Neural cell (in vitro differentiated cells): ENCODE measurements around the gene GCNA. TPM values are rescaled to one million over a fixed set of nuclear protein-coding genes. Genes with fewer than 3 reads are reported as not detected.

Experiments used
- H2AFZ ChIP-seq: fragments of 200-600, 300-800 bp; sonication (generic), shearing (Covaris generic); 2 replicates; pipeline ENCODE4 v1.6.0; 2014; ENCODE audit warnings: low read depth, mild to moderate bottlenecking, antibody characterized with exemption, low read length, moderate library complexity
- H3F3A ChIP-seq: fragments of 200-600 bp; shearing (Covaris generic); 2 replicates; pipeline ENCODE4 v1.6.1; 2016; ENCODE audit warnings: mild to moderate bottlenecking, moderate library complexity, mixed read lengths, antibody characterized with exemption, low read length; ENCODE audit not compliant: insufficient read depth, poor library complexity, severe bottlenecking
- H3K27ac ChIP-seq: fragments of 200-600, 300-800 bp; sonication (generic), shearing (Covaris generic); 2 replicates; pipeline ENCODE4 v1.5.1; 2014; ENCODE audit warnings: mild to moderate bottlenecking, low read length, moderate library complexity
- H3K27me3 ChIP-seq: fragments of 300-800, 200-600 bp; sonication (generic), shearing (Covaris generic); 2 replicates; pipeline ENCODE4 v1.6.0; 2014; ENCODE audit warnings: mild to moderate bottlenecking, low read depth, low read length, moderate library complexity; ENCODE audit not compliant: insufficient read depth
- H3K36me3 ChIP-seq: fragments of 300-800, 200-600 bp; sonication (generic), shearing (Covaris generic); 2 replicates; pipeline ENCODE4 v1.5.1; 2014; ENCODE audit warnings: mild to moderate bottlenecking, antibody characterized with exemption, low read length, moderate library complexity; ENCODE audit not compliant: insufficient read depth
- H3K4me2 ChIP-seq: fragments of 300-800, 200-600 bp; sonication (generic), shearing (Covaris generic); 2 replicates; pipeline ENCODE4 v1.6.0; 2014; ENCODE audit warnings: mild to moderate bottlenecking, low read length
- H3K4me3 ChIP-seq: fragments of 300-800, 200-600 bp; sonication (generic), shearing (Covaris generic); 2 replicates; pipeline ENCODE4 v1.5.1; 2014; ENCODE audit warnings: mild to moderate bottlenecking, low read length, moderate library complexity
- H3K79me2 ChIP-seq: fragments of 200-600 bp; shearing (Covaris generic); replicated peaks from 2 replicates; pipeline ENCODE4 v1.6.0; 2014; ENCODE audit warnings: mild to moderate bottlenecking, low read length, moderate library complexity; ENCODE audit not compliant: insufficient read depth
- H3K9ac ChIP-seq: fragments of 300-800, 200-600 bp; sonication (generic), shearing (Covaris generic); 2 replicates; pipeline ENCODE4 v1.6.1; 2016; ENCODE audit warnings: mild to moderate bottlenecking, low read length, mixed read lengths
- H3K9me2 ChIP-seq: fragments of 200-600 bp; shearing (Covaris generic); 2 replicates; pipeline ENCODE4 v1.6.1; 2016; ENCODE audit warnings: mild to moderate bottlenecking, low read length, mixed read lengths; ENCODE audit not compliant: insufficient read depth
- H3K9me3 ChIP-seq: fragments of 200-600, 300-800 bp; sonication (generic), shearing (Covaris generic); 2 replicates; pipeline ENCODE4 v1.6.1; 2016; ENCODE audit warnings: mild to moderate bottlenecking, mixed run types, low read length, moderate library complexity, mixed read lengths
- H4K20me1 ChIP-seq: fragments of 200-600 bp; shearing (Covaris generic); 2 replicates; pipeline ENCODE4 v1.6.1; 2016; ENCODE audit warnings: mild to moderate bottlenecking, mixed run types; ENCODE audit not compliant: insufficient read depth
- EP300 ChIP-seq: fragments of 450-650 bp; conservative IDR thresholded peaks from 2 replicates; pipeline ENCODE4 v1.6.1; 2014; ENCODE audit warnings: antibody characterized with exemption, mild to moderate bottlenecking, moderate library complexity; ENCODE audit not compliant: poor library complexity, severe bottlenecking
- EZH2 ChIP-seq: fragments of 200-600, 300-800 bp; shearing (Covaris generic), sonication (generic); IDR thresholded peaks from 2 replicates; pipeline ENCODE4 v1.6.1; 2014; ENCODE audit warnings: antibody characterized with exemption, low read length, borderline replicate concordance, mild to moderate bottlenecking; ENCODE audit not compliant: insufficient read depth, poor library complexity, severe bottlenecking
- MXI1 ChIP-seq: fragments of 450-650 bp; conservative IDR thresholded peaks from 2 replicates; pipeline ENCODE4 v1.6.1; 2014; ENCODE audit warnings: antibody characterized with exemption, mild to moderate bottlenecking; ENCODE audit not compliant: poor library complexity, severe bottlenecking
- POLR2AphosphoS5 ChIP-seq: IDR thresholded peaks from 2 replicates; pipeline ENCODE4 v1.6.1; 2012
- RAD21 ChIP-seq: fragments of 450-650 bp; conservative IDR thresholded peaks from 2 replicates; pipeline ENCODE4 v1.6.1; 2014; ENCODE audit warnings: antibody characterized with exemption, mild to moderate bottlenecking, moderate library complexity
- REST ChIP-seq: IDR thresholded peaks from 2 replicates; pipeline ENCODE4 v1.6.1; 2012; ENCODE audit warnings: borderline replicate concordance
- SMC3 ChIP-seq: fragments of 450-650 bp; conservative IDR thresholded peaks from 2 replicates; pipeline ENCODE4 v1.6.1; 2014; ENCODE audit warnings: antibody characterized with exemption, mild to moderate bottlenecking, moderate library complexity; ENCODE audit not compliant: poor library complexity
- TAF1 ChIP-seq: IDR thresholded peaks from 2 replicates; pipeline ENCODE4 v1.6.1; 2012; ENCODE audit warnings: low read depth
- polyA plus RNA-seq: library from polyadenylated mRNA; depleted of rRNA; stranded (reverse); fragments of >200 nt; gene quantifications from 2 replicates; pipeline ENCODE4 v1.2.3, GENCODE V29; 2014
- TF ChIP-seq, protein P1 (sequence below): fragments of 450-650 bp; IDR thresholded peaks from 2 replicates; pipeline ENCODE4 v1.5.1; 2014; ENCODE audit warnings: antibody characterized with exemption, mild to moderate bottlenecking, moderate library complexity; ENCODE audit not compliant: poor library complexity, severe bottlenecking

GCNA gene
- polyA plus RNA-seq, 1 donor from 2014 or later, result 11.0 TPM

DNA sequence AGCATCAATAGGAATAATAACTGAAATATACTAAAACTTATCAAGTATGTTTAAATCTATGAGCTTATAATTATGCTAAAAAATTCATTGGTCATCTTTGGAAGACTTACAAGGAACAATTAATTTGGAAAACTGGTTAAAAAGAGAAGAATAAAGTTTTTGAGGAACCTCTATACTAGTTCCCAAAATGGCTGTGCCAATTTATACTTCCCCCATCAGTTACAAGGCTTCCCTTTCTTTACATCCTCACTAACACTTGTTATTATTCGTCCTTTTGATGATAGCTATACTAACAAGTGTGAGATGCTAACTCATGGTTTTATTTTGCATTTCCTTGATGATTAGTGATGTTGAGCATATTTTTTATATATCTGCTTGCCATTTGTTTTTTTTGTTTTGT lies 28.3 kb upstream of the GCNA start:
- no peaks in the 10 kb centered on the region for H3K36me3 ChIP-seq
- H3K4me3 ChIP-seq, result no peak overlapping the region
- H3K79me2 ChIP-seq, result no peaks in the 10 kb centered on the region
- no peak overlapping the region for H2AFZ ChIP-seq
- no peaks in the 10 kb centered on the region for H3F3A ChIP-seq
- H3K9me3 ChIP-seq, result no peaks in the 10 kb centered on the region
- H3K27me3 ChIP-seq, result no peaks in the 10 kb centered on the region
- no peaks in the 10 kb centered on the region for H3K9me2 ChIP-seq
- H3K27ac ChIP-seq, result no peak overlapping the region
- no peaks in the 10 kb centered on the region for H4K20me1 ChIP-seq
- no peak overlapping the region for H3K4me2 ChIP-seq
- no peak overlapping the region for H3K9ac ChIP-seq
- TF ChIP-seq POLR2AphosphoS5, result no peak
- TF ChIP-seq, protein P1, sequence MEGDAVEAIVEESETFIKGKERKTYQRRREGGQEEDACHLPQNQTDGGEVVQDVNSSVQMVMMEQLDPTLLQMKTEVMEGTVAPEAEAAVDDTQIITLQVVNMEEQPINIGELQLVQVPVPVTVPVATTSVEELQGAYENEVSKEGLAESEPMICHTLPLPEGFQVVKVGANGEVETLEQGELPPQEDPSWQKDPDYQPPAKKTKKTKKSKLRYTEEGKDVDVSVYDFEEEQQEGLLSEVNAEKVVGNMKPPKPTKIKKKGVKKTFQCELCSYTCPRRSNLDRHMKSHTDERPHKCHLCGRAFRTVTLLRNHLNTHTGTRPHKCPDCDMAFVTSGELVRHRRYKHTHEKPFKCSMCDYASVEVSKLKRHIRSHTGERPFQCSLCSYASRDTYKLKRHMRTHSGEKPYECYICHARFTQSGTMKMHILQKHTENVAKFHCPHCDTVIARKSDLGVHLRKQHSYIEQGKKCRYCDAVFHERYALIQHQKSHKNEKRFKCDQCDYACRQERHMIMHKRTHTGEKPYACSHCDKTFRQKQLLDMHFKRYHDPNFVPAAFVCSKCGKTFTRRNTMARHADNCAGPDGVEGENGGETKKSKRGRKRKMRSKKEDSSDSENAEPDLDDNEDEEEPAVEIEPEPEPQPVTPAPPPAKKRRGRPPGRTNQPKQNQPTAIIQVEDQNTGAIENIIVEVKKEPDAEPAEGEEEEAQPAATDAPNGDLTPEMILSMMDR, result no peak
- TF ChIP-seq TAF1, result no peak
- no peak for TF ChIP-seq EZH2
- no peak for TF ChIP-seq REST
- no peak for TF ChIP-seq SMC3
- no peak for TF ChIP-seq MXI1
- TF ChIP-seq EP300, result no peak
- TF ChIP-seq RAD21, result no peak

DNA sequence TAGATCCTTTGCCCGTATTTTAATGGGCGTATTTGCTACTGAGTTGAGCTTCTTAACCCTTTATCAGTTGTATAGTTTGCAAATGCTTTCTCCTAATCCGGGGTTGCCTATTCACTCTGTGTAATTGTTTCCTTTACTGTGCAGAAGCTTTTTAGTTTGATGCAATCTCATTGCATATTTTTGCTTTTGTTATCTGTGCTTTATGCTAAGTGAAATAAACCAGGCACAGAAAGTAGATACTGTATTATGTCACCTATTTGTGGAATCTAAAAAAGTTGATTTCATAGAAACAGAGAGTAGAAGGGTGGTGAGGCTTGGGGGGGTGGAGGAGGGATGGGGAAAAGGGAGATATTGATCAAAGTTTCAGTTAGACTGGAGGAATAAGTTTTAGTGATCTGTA lies 27.7 kb upstream of the GCNA start:
- H3K9me3 ChIP-seq, result no peaks in the 10 kb centered on the region
- no peaks in the 10 kb centered on the region for H3K9me2 ChIP-seq
- no peaks in the 10 kb centered on the region for H4K20me1 ChIP-seq
- TF ChIP-seq MXI1 (no peak), RAD21 (no peak)
- H3K27me3 ChIP-seq, result no peaks in the 10 kb centered on the region
- no peaks in the 10 kb centered on the region for H3K79me2 ChIP-seq
- H2AFZ ChIP-seq, result no peak overlapping the region
- no peaks in the 10 kb centered on the region for H3K36me3 ChIP-seq
- H3F3A ChIP-seq, result no peaks in the 10 kb centered on the region
- no peak overlapping the region for H3K9ac ChIP-seq
- H3K27ac ChIP-seq, result no peak overlapping the region
- H3K4me2 ChIP-seq, result no peak overlapping the region
- no peak overlapping the region for H3K4me3 ChIP-seq

DNA sequence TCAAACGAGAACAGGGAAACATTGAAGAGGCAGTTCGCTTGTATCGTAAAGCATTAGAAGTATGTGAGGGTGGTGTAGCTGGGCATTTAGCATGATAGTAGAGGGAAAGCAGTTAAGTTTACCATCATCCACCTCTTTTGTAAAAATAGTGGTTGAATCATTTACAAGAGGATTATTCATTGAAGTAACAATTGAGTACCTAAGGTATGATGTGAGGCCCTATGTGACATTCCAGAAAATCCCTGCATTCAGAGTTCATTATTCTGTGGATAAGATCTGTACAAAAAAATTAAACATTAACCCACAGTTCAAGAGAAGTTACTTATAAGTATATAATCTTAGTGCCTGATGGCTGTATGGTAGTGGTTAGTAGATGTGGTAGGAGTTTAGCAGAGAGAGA lies 22.2 kb upstream of the GCNA start:
- Histone ChIP-seq H3K36me3 (no peaks in the 10 kb centered on the region), H3K4me3 (no peak overlapping the region), H3K9ac (no peak overlapping the region), H3K27ac (no peak overlapping the region), H3K9me2 (no peaks in the 10 kb centered on the region), H3F3A (no peaks in the 10 kb centered on the region), H3K79me2 (no peaks in the 10 kb centered on the region), H3K9me3 (no peaks in the 10 kb centered on the region), H2AFZ (no peak overlapping the region), H4K20me1 (no peaks in the 10 kb centered on the region), H3K27me3 (no peaks in the 10 kb centered on the region), H3K4me2 (no peak overlapping the region)
- TF ChIP-seq MXI1 (no peak), POLR2AphosphoS5 (no peak), SMC3 (no peak), RAD21 (no peak), REST (no peak), TAF1 (no peak), EZH2 (no peak), EP300 (no peak)
- TF ChIP-seq, protein P1, result no peak
